Fibroblast of mammary gland (primary cell): ENCODE results near the gene PTPRF.

Experiments
- DNase-seq: peaks from one replicate; pipeline ENCODE4 v3.0.0-alpha.2; 2010; ENCODE audit warnings: low read depth
- H3K4me3 ChIP-seq: 2 replicates; pipeline ENCODE4 v1.5.1; 2011; ENCODE audit warnings: low read depth, mild to moderate bottlenecking, low read length, moderate library complexity; ENCODE audit not compliant: control insufficient read depth
- CTCF ChIP-seq: conservative IDR thresholded peaks from 2 replicates; pipeline ENCODE4 v1.5.1; 2011; ENCODE audit warnings: low read depth, low read length, inconsistent platforms; ENCODE audit not compliant: control insufficient read depth, insufficient read depth

PTPRF gene

GRCh38 chr1:43619996-43620920 is 89.6 kb downstream of the PTPRF start:
- TF ChIP-seq CTCF = no peak
- no peak for DNase-seq
- H3K4me3 ChIP-seq = no peak overlapping the region

- no peak for DNase-seq
- no peak for TF ChIP-seq CTCF
- no peak overlapping the region for H3K4me3 ChIP-seq
Measured at GRCh38 chr1:43620956-43621355, 90.3 kb downstream of the PTPRF start.

- TF ChIP-seq CTCF = no peak
- H3K4me3 ChIP-seq = no peak overlapping the region
- DNase-seq = peak; percentile 12
Measured at GRCh38 chr1:43621386-43621785, 90.7 kb downstream of the PTPRF start.

GRCh38 chr1:43621861-43622260 is 91.2 kb downstream of the PTPRF start:
- TF ChIP-seq CTCF = no peak
- DNase-seq = peak; percentile 7
- H3K4me3 ChIP-seq = no peak overlapping the region

- DNase-seq = peak; percentile 57
- H3K4me3 ChIP-seq = no peak overlapping the region
- no peak for TF ChIP-seq CTCF
Measured at GRCh38 chr1:43622471-43622870, 91.8 kb downstream of the PTPRF start.

GRCh38 chr1:43622901-43623780 is 92.5 kb downstream of the PTPRF start:
- H3K4me3 ChIP-seq = no peak overlapping the region
- DNase-seq = no peak
- no peak for TF ChIP-seq CTCF
